K562 (cell line): ENCODE data around the gene TMEM185B. TPM values are rescaled to one million over a fixed set of nuclear protein-coding genes. Genes with fewer than 3 reads are reported as not detected.

Experiments
- BMI1 ChIP-seq: fragments of 150-350 bp; IDR thresholded peaks from 2 replicates; pipeline ENCODE4 v1.6.1; 2014; ENCODE audit warnings: low read length
- CREBBP ChIP-seq: IDR thresholded peaks from one replicate; pipeline ENCODE4 v1.6.1; 2012; ENCODE audit warnings: low read depth, mild to moderate bottlenecking, control low read depth, inconsistent platforms, low read length
- GTF2E2 ChIP-seq: fragments of 200-800 bp; sonication (Bioruptor generic); IDR thresholded peaks from 2 replicates; pipeline ENCODE4 v1.6.1; 2016; ENCODE audit warnings: missing genetic modification characterization, missing compliant biosample characterization
- HCFC1 ChIP-seq: IDR thresholded peaks from 2 replicates; pipeline ENCODE4 v1.6.1; 2012; ENCODE audit warnings: low read depth, low read length, improper control_type of control experiment
- PHF21A ChIP-seq: fragments of 450-650 bp; IDR thresholded peaks from 2 replicates; pipeline ENCODE4 v1.6.1; 2017; ENCODE audit warnings: low read depth, borderline replicate concordance
- RAD21 ChIP-seq, 2 experiments: fragments of 250-450 bp in 1 of 2; fragments of 450-650 bp in 1 of 2; sonication (Bioruptor Pico) in 1 of 2; formaldehyde crosslinking in 1 of 2; IDR thresholded peaks in 1 of 2; conservative IDR thresholded peaks in 1 of 2; 2 replicates each; pipeline versions ENCODE4 v1.4.0 to v1.8.0; 2020 to 2022; ENCODE audit warnings: mild to moderate bottlenecking in 2 of 2, moderate library complexity in 1 of 2
- RBFOX2 ChIP-seq: fragments of 200-400 bp; formaldehyde crosslinking; IDR thresholded peaks from 2 replicates; pipeline ENCODE4 v1.6.1; 2017; ENCODE audit warnings: low read depth, mild to moderate bottlenecking, low read length, moderate library complexity
- SRF ChIP-seq, 2 experiments: fragments of 250-450, 450-650 bp in 1 of 2; sonication (Bioruptor Pico) in 1 of 2; sonication (generic) in 1 of 2; formaldehyde crosslinking; IDR thresholded peaks; 2 replicates each; pipeline versions ENCODE4 v1.5.0 to v1.5.1; 2020 to 2022; ENCODE audit warnings: mild to moderate bottlenecking in 1 of 2, missing genetic modification reagents in 1 of 2
- ZNF668 ChIP-seq: fragments of 250-450 bp; sonication (Bioruptor Pico); IDR thresholded peaks from 2 replicates; pipeline ENCODE4 v1.8.0; 2022; ENCODE audit warnings: mild to moderate bottlenecking, inconsistent platforms
- polyA plus RNA-seq, 8 experiments: library from polyadenylated mRNA; depleted of rRNA in 4 of 8; stranded (reverse) in 5 of 8; unstranded in 3 of 8; fragments of >200 nt; fragmentation: Nextera tagmentation in 2 of 8; fragmentation: Illumina TruSeq in 1 of 8; extraction: Ambion mirVana in 2 of 8; extraction: Trizol in 1 of 8; gene quantifications; 2 replicates each; pipeline versions ENCODE4 v1.2.1 to v1.2.3, GENCODE V29; 2011 to 2014; ENCODE audit warnings: inconsistent platforms in 1 of 8, missing spikeins in 1 of 8
- total RNA-seq, 7 experiments: library from RNA; depleted of rRNA in 6 of 7; stranded (reverse); fragments of >200 nt in 6 of 7; fragmentation: Illumina TruSeq in 2 of 7; extraction: Trizol in 2 of 7; gene quantifications; 2 replicates each; pipeline versions ENCODE4 v1.2.1 to v1.2.3, GENCODE V29; 2011 to 2021; ENCODE audit warnings: low replicate concordance in 1 of 7
- TF ChIP-seq, protein P1 (sequence below): sonication (generic); formaldehyde crosslinking; IDR thresholded peaks from 2 replicates; pipeline ENCODE4 v1.8.0; 2022; ENCODE audit warnings: mild to moderate bottlenecking, missing genetic modification reagents
- TF ChIP-seq, protein P2 (sequence below): fragments of 250-450 bp; sonication (Bioruptor Pico); IDR thresholded peaks from 2 replicates; pipeline ENCODE4 v1.8.0; 2021; ENCODE audit warnings: moderate library complexity, mild to moderate bottlenecking, inconsistent platforms
- TF ChIP-seq, protein P3 (sequence below), 2 experiments: fragments of 250-450 bp in 1 of 2; fragments of 450-650 bp in 1 of 2; sonication (Bioruptor Pico) in 1 of 2; IDR thresholded peaks; 2 replicates each; pipeline versions ENCODE4 v1.6.1 to v1.8.0; 2016 to 2021; ENCODE audit warnings: mild to moderate bottlenecking in 2 of 2, moderate library complexity in 2 of 2, missing compliant biosample characterization in 1 of 2, missing genetic modification characterization in 1 of 2
- TF ChIP-seq, protein P4 (sequence below): sonication (generic); formaldehyde crosslinking; IDR thresholded peaks from 2 replicates; pipeline ENCODE4 v1.9.0; 2022; ENCODE audit warnings: mild to moderate bottlenecking, missing genetic modification reagents
- TF ChIP-seq, protein P5 (sequence below): sonication (generic); formaldehyde crosslinking; IDR thresholded peaks from 2 replicates; pipeline ENCODE4 v1.8.1; 2023; ENCODE audit warnings: mild to moderate bottlenecking, missing genetic modification reagents
- TF ChIP-seq, protein P6 (sequence below): fragments of 450-650 bp; IDR thresholded peaks from 2 replicates; pipeline ENCODE4 v1.6.1; 2016; ENCODE audit warnings: mild to moderate bottlenecking
- TF ChIP-seq, protein P7 (sequence below), 2 experiments: IDR thresholded peaks; 2 replicates each; pipeline ENCODE4 v1.6.1; 2011; ENCODE audit warnings: borderline replicate concordance in 1 of 2, control low read depth in 1 of 2, low read depth in 1 of 2, low read length in 1 of 2, mild to moderate bottlenecking in 1 of 2, mixed read lengths in 1 of 2, moderate library complexity in 1 of 2; ENCODE audit not compliant: insufficient read depth in 1 of 2, insufficient read length in 1 of 2, poor library complexity in 1 of 2, severe bottlenecking in 1 of 2; ENCODE audit errors: extremely low read depth in 1 of 2

Gene TMEM185B
- total and polyA plus RNA-seq, 9 of the 15 experiments (the other 6 are each of a cell fraction or from before 2014, with no cell fraction given) = 2.9 to 28.2 (median 11.5) TPM

DNA sequence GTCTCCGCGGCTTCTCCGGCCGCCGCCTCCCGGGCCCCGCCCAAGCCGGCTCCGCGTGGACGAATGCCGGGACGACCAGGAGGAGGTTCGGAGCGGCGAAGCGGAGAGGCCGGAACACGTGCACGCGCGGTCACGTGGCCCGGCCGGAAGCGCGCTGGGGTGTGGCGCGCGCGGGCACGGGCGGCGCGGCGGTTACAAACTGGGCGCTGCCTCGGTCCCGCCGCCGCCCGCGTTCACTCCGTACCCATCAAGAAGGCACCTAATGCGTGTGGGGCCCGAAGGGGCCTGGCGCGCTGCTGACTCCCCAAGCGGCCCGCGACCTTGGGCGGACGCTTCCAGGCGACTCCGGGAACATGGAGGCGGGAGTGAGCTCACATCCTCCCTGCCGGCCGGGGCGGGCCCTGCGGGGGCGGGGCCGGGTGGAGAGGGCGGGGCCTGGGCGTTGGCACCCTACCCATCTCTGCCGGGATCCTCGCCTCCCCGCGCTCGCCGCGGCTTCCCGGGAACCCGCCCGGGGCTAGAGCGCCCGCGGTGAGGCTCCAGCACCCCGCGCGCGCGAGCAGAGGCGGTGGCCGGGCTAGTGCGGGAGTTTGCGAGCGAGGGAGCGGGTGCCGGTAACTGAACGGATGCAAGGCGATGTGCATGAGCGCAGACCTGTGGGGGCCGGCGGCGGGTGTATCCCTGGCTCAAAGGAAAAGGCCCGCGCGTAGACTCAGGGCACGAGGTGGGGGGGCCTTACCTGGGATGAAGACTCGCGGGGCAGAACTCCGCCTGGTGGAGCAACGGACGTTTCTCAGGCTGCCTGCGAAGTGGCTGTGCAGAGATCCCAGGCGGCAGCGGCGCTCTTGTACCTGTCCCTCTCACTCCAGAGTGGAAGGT is at the start of gene TMEM185B (continued):
- TF ChIP-seq, protein P1, sequence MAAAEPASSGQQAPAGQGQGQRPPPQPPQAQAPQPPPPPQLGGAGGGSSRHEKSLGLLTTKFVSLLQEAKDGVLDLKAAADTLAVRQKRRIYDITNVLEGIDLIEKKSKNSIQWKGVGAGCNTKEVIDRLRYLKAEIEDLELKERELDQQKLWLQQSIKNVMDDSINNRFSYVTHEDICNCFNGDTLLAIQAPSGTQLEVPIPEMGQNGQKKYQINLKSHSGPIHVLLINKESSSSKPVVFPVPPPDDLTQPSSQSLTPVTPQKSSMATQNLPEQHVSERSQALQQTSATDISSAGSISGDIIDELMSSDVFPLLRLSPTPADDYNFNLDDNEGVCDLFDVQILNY (CRISPR knock-in tag) = peak; percentile 93
- TF ChIP-seq, protein P2, sequence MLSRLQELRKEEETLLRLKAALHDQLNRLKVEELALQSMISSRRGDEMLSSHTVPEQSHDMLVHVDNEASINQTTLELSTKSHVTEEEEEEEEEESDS (CRISPR knock-in tag) = no peak
- TF ChIP-seq RBFOX2 (peak; percentile 95), BMI1 (no peak), HCFC1 (peak; percentile 59; the same call in 1 of the 2 replicates), RAD21 (CRISPR knock-in tag; conservative IDR thresholded peaks at IDR 0.05 in 1 of 2, IDR thresholded peaks at IDR 0.05 in 1 of 2) (peak in 1 of 2 experiments; percentile 28; a peak in 3 of 4 replicates), PHF21A (no peak), GTF2E2 (tag) (peak; percentile 90), CREBBP (no peak), SRF (CRISPR knock-in tag; IDR thresholded peaks at IDR 0.05) (no peak), ZNF668 (CRISPR knock-in tag) (0 out of 2 replicates have a peak, but pooled peaks have one; percentile 19)
- TF ChIP-seq, protein P3, sequence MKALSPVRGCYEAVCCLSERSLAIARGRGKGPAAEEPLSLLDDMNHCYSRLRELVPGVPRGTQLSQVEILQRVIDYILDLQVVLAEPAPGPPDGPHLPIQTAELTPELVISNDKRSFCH (CRISPR knock-in tag; IDR thresholded peaks at IDR 0.05) = no peak
- TF ChIP-seq, protein P3 (tag; IDR thresholded peaks at IDR 0.05) = peak; percentile 88
- TF ChIP-seq, protein P4, sequence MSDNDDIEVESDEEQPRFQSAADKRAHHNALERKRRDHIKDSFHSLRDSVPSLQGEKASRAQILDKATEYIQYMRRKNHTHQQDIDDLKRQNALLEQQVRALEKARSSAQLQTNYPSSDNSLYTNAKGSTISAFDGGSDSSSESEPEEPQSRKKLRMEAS (CRISPR knock-in tag) = peak; percentile 98
- TF ChIP-seq, protein P5, sequence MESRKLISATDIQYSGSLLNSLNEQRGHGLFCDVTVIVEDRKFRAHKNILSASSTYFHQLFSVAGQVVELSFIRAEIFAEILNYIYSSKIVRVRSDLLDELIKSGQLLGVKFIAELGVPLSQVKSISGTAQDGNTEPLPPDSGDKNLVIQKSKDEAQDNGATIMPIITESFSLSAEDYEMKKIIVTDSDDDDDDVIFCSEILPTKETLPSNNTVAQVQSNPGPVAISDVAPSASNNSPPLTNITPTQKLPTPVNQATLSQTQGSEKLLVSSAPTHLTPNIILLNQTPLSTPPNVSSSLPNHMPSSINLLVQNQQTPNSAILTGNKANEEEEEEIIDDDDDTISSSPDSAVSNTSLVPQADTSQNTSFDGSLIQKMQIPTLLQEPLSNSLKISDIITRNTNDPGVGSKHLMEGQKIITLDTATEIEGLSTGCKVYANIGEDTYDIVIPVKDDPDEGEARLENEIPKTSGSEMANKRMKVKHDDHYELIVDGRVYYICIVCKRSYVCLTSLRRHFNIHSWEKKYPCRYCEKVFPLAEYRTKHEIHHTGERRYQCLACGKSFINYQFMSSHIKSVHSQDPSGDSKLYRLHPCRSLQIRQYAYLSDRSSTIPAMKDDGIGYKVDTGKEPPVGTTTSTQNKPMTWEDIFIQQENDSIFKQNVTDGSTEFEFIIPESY = peak; percentile 90
- TF ChIP-seq, protein P6, sequence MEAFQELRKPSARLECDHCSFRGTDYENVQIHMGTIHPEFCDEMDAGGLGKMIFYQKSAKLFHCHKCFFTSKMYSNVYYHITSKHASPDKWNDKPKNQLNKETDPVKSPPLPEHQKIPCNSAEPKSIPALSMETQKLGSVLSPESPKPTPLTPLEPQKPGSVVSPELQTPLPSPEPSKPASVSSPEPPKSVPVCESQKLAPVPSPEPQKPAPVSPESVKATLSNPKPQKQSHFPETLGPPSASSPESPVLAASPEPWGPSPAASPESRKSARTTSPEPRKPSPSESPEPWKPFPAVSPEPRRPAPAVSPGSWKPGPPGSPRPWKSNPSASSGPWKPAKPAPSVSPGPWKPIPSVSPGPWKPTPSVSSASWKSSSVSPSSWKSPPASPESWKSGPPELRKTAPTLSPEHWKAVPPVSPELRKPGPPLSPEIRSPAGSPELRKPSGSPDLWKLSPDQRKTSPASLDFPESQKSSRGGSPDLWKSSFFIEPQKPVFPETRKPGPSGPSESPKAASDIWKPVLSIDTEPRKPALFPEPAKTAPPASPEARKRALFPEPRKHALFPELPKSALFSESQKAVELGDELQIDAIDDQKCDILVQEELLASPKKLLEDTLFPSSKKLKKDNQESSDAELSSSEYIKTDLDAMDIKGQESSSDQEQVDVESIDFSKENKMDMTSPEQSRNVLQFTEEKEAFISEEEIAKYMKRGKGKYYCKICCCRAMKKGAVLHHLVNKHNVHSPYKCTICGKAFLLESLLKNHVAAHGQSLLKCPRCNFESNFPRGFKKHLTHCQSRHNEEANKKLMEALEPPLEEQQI = no peak
- TF ChIP-seq, protein P7, sequence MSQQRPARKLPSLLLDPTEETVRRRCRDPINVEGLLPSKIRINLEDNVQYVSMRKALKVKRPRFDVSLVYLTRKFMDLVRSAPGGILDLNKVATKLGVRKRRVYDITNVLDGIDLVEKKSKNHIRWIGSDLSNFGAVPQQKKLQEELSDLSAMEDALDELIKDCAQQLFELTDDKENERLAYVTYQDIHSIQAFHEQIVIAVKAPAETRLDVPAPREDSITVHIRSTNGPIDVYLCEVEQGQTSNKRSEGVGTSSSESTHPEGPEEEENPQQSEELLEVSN (IDR thresholded peaks at IDR 0.05; ENCODE audit: borderline replicate concordance in 1 of 2, extremely low read depth in 1 of 2, insufficient read depth in 1 of 2, insufficient read length in 1 of 2, low read depth in 1 of 2, low read length in 1 of 2, poor library complexity in 1 of 2, severe bottlenecking in 1 of 2) = peak; percentile 99
